ENCODE data around the gene GMDS. TPM values are rescaled to one million over a fixed set of nuclear protein-coding genes. Genes with fewer than 3 reads are reported as not detected.

Gene GMDS
- total and polyA plus RNA-seq, 2 experiments from 2014 or later, result 30.1 to 36.5 TPM

GRCh38 chr6:1665214-1665613 is 580.2 kb downstream of the GMDS start:
- no peaks in the 10 kb centered on the region for H3K27me3 ChIP-seq (ENCODE audit: insufficient read depth)
- TF ChIP-seq CTCF (conservative IDR thresholded peaks at IDR 0.05; ENCODE audit: low read depth in 2 of 2), result no peak
- TF ChIP-seq, protein P1, sequence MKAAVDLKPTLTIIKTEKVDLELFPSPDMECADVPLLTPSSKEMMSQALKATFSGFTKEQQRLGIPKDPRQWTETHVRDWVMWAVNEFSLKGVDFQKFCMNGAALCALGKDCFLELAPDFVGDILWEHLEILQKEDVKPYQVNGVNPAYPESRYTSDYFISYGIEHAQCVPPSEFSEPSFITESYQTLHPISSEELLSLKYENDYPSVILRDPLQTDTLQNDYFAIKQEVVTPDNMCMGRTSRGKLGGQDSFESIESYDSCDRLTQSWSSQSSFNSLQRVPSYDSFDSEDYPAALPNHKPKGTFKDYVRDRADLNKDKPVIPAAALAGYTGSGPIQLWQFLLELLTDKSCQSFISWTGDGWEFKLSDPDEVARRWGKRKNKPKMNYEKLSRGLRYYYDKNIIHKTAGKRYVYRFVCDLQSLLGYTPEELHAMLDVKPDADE (IDR thresholded peaks at IDR 0.05), result no peak
- TF ChIP-seq ZNF331 (CRISPR knock-in tag; IDR thresholded peaks at IDR 0.05; ENCODE audit: low read depth), result no peak
- no peak for TF ChIP-seq EZH2 (IDR thresholded peaks at IDR 0.05; ENCODE audit: low read depth, unreplicated experiment)
- TF ChIP-seq NANOG (IDR thresholded peaks at IDR 0.05; ENCODE audit: borderline replicate concordance), result no peak
- no peak for TF ChIP-seq ZNF462 (CRISPR knock-in tag; IDR thresholded peaks at IDR 0.05)
- no peak for TF ChIP-seq CREB1 (CRISPR knock-in tag; IDR thresholded peaks at IDR 0.05; ENCODE audit: low read depth)
- TF ChIP-seq EZH2phosphoT487 (IDR thresholded peaks at IDR 0.05; ENCODE audit: unreplicated experiment), result no peak
- TF ChIP-seq POLR2AphosphoS5 (IDR thresholded peaks at IDR 0.05; ENCODE audit: low read depth), result no peak
- no peak for TF ChIP-seq ZNF114 (CRISPR knock-in tag; IDR thresholded peaks at IDR 0.05)
- no peak for TF ChIP-seq STAT1 (IDR thresholded peaks at IDR 0.05; ENCODE audit: unreplicated experiment)
- no peak for TF ChIP-seq REST (IDR thresholded peaks at IDR 0.05; ENCODE audit: unreplicated experiment)
- TF ChIP-seq JUNB (IDR thresholded peaks at IDR 0.05; ENCODE audit: unreplicated experiment), result no peak
- no peaks in the 10 kb centered on the region for H3K9me2 ChIP-seq (ENCODE audit: insufficient read depth)
- Mint-ChIP-seq H3K9me3 (no peaks in the 10 kb centered on the region), H3K4me3 (no peak overlapping the region), H3K36me3 (ENCODE audit: low read depth) (no peaks in the 10 kb centered on the region), H3K27me3 (ENCODE audit: insufficient read depth, low read depth, poor library complexity) (peaks cover 11% of the 10 kb centered on the region), H3K4me1 (no peaks in the 10 kb centered on the region), H3K27ac (no peak overlapping the region)
- H3K4me1 ChIP-seq (ENCODE audit: insufficient read depth), result no peaks in the 10 kb centered on the region
- DNase-seq (ENCODE audit: low spot score) (no peak), ATAC-seq (no peak)
- H3K4me2 ChIP-seq, result no peak overlapping the region
- H3K27ac ChIP-seq (ENCODE audit: low read depth), result no peak overlapping the region
- H3K36me3 ChIP-seq (ENCODE audit: insufficient read depth), result no peaks in the 10 kb centered on the region
- no peak overlapping the region for H2AFZ ChIP-seq
- H4K20me1 ChIP-seq (replicated peaks; ENCODE audit: insufficient read depth), result no peaks in the 10 kb centered on the region
- no peak overlapping the region for H3K4me3 ChIP-seq
- no peaks in the 10 kb centered on the region for H3F3A ChIP-seq (replicated peaks; ENCODE audit: low read depth)
- H3K79me2 ChIP-seq (replicated peaks; ENCODE audit: insufficient read depth), result no peaks in the 10 kb centered on the region
